Measurements from ENCODE around the gene SREK1IP1. TPM values are rescaled to one million over a fixed set of nuclear protein-coding genes. Genes with fewer than 3 reads are reported as not detected.

Gene SREK1IP1
- total RNA-seq, 4 donors from 2014 or later: 9.8 to 18.4 (median 15.5) TPM

DNA sequence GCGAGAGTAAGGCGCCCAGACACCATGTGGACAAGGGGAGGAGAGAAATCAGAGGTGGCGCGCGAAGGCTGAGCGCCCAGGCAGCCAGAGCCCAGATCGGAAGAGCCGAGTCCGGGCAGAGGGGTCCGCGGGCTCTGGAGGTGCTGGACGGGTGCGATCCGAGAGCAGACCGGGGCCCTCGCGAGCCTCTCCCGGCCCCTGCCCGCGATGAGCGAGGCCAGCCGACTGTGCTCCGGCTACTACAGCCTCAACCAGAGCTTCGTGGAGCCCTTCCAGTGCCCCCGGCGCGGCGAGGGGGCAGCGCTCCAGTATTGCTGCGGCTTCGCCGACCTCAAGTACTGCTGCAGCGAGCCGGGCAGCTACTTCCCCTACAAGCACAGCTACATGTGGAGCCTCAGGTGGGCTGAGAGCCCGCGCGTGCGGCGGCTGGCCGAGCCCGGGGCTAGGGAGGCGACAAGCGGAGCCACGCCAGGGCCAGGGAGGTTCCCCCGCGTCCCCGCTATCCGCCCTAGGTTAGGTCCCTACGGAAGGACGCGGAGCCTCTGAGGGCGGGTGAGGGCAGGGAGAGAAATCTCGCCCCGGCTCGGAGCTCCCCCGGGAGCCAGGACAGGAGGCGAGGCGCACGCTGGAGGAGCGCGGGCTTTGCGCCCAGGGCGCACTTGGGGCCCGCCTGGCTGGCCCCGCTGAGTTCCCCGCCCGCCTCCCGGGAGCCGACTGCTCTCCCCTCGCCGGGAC is 77.9 kb downstream of the SREK1IP1 start, which contains the start of gene SHISAL2B:
SHISAL2B (plus strand) TSS at position 87 of the 735 bp plus-strand sequence; CDS start at position 208, 121 bp downstream.
- ATAC-seq: no peak
- peaks cover 52% of the 10 kb centered on the region for H3K27me3 ChIP-seq
- WGBS, 2 donors (ENCODE audit: low coverage in 1 of 2): 1% methylated on average over 22 of the region's 71 CpGs; no CpG with 5 or more reads in 1 of the 2 donors
- no peak within 1 kb of the TSS for H3K27ac ChIP-seq
- TF ChIP-seq POLR2AphosphoS5 (IDR thresholded peaks at IDR 0.05) (no peak), EP300 (IDR thresholded peaks at IDR 0.05) (no peak), POLR2A (IDR thresholded peaks at IDR 0.05) (no peak)
- TF ChIP-seq, protein P1, sequence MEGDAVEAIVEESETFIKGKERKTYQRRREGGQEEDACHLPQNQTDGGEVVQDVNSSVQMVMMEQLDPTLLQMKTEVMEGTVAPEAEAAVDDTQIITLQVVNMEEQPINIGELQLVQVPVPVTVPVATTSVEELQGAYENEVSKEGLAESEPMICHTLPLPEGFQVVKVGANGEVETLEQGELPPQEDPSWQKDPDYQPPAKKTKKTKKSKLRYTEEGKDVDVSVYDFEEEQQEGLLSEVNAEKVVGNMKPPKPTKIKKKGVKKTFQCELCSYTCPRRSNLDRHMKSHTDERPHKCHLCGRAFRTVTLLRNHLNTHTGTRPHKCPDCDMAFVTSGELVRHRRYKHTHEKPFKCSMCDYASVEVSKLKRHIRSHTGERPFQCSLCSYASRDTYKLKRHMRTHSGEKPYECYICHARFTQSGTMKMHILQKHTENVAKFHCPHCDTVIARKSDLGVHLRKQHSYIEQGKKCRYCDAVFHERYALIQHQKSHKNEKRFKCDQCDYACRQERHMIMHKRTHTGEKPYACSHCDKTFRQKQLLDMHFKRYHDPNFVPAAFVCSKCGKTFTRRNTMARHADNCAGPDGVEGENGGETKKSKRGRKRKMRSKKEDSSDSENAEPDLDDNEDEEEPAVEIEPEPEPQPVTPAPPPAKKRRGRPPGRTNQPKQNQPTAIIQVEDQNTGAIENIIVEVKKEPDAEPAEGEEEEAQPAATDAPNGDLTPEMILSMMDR (IDR thresholded peaks at IDR 0.05): no peak
- no peaks in the 10 kb centered on the region for H3K9me3 ChIP-seq
- no peaks in the 10 kb centered on the region for H3K36me3 ChIP-seq
- H3K4me1 ChIP-seq: peaks cover 0 to 12% (median 11%) of the 10 kb centered on the region in 3 donors
- H3K4me3 ChIP-seq: peak within 1 kb of the TSS in 1 of 2 donors; percentile 39

GRCh38 chr5:64690104-64690416 is 78.4 kb downstream of the SREK1IP1 start:
- WGBS, 2 donors (ENCODE audit: low coverage in 1 of 2): 0 to 11% methylated on average over 2 to 8 of the region's 9 CpGs
- Histone ChIP-seq H3K27me3 (peaks cover 52% of the 10 kb centered on the region), H3K27ac (no peak overlapping the region), H3K4me1 (peaks cover 0 to 12% (median 11%) of the 10 kb centered on the region in 3 donors), H3K9me3 (no peaks in the 10 kb centered on the region), H3K36me3 (no peaks in the 10 kb centered on the region), H3K4me3 (peak overlapping the region in 1 of 2 donors; percentile 39)
- ATAC-seq: no peak
- TF ChIP-seq POLR2AphosphoS5 (IDR thresholded peaks at IDR 0.05) (no peak), POLR2A (IDR thresholded peaks at IDR 0.05) (no peak), EP300 (IDR thresholded peaks at IDR 0.05) (no peak)
- TF ChIP-seq, protein P1 (IDR thresholded peaks at IDR 0.05): no peak

DNA sequence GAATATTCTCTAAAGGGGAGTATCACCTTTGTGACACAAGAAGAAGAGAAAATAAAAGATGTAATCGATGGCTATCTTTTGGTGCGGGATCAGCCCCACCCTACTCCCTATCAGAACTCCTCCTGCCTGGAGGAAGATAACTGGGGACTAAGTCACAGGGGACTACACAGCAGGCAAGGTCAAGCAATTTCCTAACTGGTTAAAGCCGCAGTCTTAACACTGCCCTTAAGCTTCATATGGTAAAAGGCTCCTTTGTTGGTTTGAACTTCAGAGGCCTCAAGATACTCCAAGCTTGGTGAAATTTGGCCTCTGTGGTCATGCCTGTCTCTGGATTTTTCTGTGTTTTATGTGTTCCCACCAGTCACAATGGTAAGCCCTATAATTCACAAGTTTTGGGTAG is 79.5 kb downstream of the SREK1IP1 start:
- Histone ChIP-seq H3K36me3 (no peaks in the 10 kb centered on the region), H3K27ac (no peak overlapping the region), H3K27me3 (peaks cover 52% of the 10 kb centered on the region), H3K9me3 (no peaks in the 10 kb centered on the region), H3K4me1 (peaks cover 0 to 12% (median 11%) of the 10 kb centered on the region in 3 donors), H3K4me3 (no peak overlapping the region)
- TF ChIP-seq POLR2AphosphoS5 (IDR thresholded peaks at IDR 0.05): no peak
- TF ChIP-seq, protein P1 (IDR thresholded peaks at IDR 0.05): no peak
- ATAC-seq: no peak
- WGBS, 2 donors (ENCODE audit: low coverage in 1 of 2): 82 to 90% methylated on average over 2 to 3 of the region's 3 CpGs

DNA sequence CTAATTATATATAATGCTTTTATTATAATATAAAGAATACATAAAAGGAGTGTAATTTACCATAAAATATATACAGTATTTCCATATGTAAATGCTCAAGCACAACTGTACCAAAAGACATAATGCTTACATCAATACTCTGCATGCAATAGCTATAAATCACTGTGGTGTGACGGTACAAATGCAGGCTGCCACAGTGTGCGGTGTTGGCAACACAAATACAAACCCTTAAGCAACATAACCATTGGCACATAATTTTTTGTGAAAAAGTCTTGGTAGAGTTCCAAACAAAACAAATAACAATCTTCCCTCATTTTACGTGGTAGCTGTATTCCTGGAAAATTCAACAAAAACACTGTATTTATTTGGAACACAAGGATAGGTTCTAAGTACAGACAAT is 80.1 kb downstream of the SREK1IP1 start:
- peaks cover 0 to 12% (median 11%) of the 10 kb centered on the region in 3 donors for H3K4me1 ChIP-seq
- ATAC-seq: no peak
- WGBS, 2 donors (ENCODE audit: low coverage in 1 of 2): 42 to 68% methylated on average over 3 of the region's 3 CpGs

More for the DNA sequence above, 80.1 kb downstream of the SREK1IP1 start:
- TF ChIP-seq, protein P1 (IDR thresholded peaks at IDR 0.05): no peak
- TF ChIP-seq POLR2AphosphoS5 (IDR thresholded peaks at IDR 0.05): no peak
- no peak for TF ChIP-seq EP300 (IDR thresholded peaks at IDR 0.05)
- TF ChIP-seq POLR2A (IDR thresholded peaks at IDR 0.05): no peak
- Histone ChIP-seq H3K4me3 (no peak overlapping the region), H3K9me3 (no peaks in the 10 kb centered on the region), H3K36me3 (no peaks in the 10 kb centered on the region), H3K27ac (no peak overlapping the region), H3K27me3 (peaks cover 52% of the 10 kb centered on the region)

Measured in gastroesophageal sphincter (tissue), 4 donors.